Activated CD4-positive, alpha-beta T cell treated with anti-CD3 and anti-CD28 coated beads for 48 hours (primary cell): Measurements from ENCODE around the gene KHDRBS1.
"Not testable (repeated sequence)": the region's sequence is repeated elsewhere in the genome, so short reads cannot be mapped to it uniquely, and the experiment has no call there.

Experiments
- DNase-seq: peaks from one replicate; pipeline ENCODE4 v3.0.0-alpha.2; 2020

The KHDRBS1 gene, protein sequence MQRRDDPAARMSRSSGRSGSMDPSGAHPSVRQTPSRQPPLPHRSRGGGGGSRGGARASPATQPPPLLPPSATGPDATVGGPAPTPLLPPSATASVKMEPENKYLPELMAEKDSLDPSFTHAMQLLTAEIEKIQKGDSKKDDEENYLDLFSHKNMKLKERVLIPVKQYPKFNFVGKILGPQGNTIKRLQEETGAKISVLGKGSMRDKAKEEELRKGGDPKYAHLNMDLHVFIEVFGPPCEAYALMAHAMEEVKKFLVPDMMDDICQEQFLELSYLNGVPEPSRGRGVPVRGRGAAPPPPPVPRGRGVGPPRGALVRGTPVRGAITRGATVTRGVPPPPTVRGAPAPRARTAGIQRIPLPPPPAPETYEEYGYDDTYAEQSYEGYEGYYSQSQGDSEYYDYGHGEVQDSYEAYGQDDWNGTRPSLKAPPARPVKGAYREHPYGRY

GRCh38 chr1:32013386-32014198 lies at the start of gene KHDRBS1:
KHDRBS1 (plus strand) TSS chr1:32013868; CDS start chr1:32013996, 128 bp downstream.
- peak; percentile 99 for DNase-seq

- DNase-seq = no peak
These were observed 42.8 kb upstream of the KHDRBS1 start for GRCh38 chr1:31970873-31971272.

GRCh38 chr1:31976401-31976800 lies 37.3 kb upstream of the KHDRBS1 start:
- DNase-seq = no peak

DNA sequence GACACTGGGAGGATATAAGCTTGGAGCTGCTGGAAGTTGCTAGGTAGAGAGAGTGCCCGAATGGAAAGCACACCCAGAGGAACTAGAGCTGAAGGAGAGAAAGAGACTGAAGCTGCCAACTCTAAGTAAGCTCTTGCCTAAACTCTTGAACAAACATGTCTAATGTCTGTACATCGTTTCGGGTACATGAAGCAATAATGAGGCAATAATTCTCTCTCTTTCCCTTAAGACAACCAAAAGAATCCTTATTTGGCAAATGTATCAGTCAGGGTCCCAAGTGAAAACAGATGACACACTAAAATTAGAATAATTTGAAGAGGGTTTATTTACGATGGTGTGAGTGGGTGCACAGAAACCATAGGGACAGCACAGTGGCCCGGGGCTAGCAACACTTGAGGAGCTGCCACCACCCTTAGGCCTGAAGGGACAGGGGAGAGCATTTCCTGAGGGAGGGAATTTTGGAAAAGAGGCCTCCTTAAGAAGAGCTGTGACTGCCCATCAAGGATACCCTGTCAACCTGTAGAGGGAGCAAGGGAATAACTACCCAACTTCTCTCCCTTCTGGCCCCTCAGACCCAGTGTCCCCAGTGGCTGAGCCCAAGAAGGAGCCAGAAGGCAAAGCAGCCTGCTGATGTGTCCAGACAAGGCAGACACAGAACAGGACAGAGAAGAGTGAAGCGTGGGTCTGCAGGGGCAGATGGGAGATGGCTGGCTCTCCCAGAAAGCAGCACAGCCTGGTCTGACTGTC lies 36.1 kb upstream of the KHDRBS1 start:
- no peak for DNase-seq

DNA sequence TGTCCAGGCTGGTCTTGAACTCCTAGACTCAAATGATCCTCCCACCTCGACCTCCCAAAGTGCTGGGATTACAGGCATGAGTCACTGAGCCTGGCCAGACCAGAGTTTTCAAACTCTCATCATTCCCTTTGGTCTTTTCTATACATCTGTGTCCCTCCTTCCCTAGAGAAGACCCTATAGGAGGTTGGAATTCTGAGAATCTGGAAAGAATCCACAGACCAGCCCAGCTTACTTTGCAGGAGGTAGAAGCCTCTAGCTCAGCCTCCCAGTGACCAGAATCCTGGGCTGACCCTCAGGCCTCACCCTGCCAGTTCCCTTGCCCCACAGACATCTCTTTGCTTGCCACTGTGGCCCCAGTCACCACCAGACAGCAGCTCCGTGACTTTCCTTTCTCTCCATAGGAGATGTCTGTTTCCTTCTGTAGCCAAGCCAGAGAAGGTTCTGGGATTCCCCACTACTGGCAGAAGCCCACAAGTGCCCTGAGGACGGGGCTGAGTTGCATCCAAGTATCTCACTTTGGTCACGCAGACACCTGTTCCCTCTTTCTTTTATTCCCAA lies 34.7 kb upstream of the KHDRBS1 start:
- no peak for DNase-seq

DNA sequence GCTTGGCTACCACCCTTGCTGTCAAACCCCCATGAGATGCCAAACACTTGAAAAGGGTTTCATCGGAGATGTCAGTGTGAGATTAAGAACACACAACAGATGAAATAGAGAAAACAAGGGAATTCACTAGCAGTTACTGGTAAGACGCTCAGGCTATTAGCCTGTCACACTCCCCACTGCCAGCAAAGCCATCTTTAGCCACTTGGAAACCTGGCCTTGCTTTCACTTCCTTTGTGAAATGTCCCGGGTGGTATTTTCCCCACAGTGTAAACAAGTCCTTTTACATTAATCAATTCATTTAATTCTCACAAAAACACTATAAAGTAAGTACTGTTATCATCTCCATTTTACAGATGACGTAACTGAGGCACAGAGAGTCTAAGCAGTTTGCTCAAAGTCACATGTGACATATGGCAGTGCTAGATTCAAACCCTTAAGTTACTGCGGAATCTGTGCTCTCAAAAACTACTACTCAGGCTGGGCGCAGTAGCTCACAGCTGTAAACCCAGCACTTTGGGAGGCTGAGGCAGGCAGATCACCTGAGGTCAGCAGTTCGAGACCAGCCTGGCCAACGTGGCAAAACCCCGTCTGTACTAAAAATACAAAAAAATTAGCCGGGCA lies 32.7 kb upstream of the KHDRBS1 start:
- no peak for DNase-seq

GRCh38 chr1:31981456-31981839 lies 32.2 kb upstream of the KHDRBS1 start:
- DNase-seq = no peak

DNA sequence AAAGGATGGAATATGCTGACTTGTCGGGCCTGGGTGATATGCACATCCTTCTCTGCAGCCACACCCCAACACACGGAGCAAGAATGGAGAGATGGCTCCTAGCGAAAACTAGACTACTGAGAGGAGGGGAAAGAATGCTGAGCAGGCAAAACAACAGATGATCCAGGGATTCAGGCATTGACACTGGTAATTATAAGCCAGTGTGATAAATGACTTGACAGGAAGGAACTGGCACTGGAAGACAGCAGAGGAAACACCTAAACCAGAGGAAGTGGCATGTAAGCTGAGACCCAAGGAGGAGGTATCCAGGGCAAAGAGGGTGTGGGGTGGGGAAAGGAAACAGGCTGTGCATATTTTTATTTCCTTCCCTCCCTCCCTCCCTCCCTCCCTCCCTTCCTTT lies 31.7 kb upstream of the KHDRBS1 start:
- DNase-seq = no peak

- peak; percentile 48 for DNase-seq
These were observed 29.0 kb upstream of the KHDRBS1 start for GRCh38 chr1:31984419-31985347.

DNA sequence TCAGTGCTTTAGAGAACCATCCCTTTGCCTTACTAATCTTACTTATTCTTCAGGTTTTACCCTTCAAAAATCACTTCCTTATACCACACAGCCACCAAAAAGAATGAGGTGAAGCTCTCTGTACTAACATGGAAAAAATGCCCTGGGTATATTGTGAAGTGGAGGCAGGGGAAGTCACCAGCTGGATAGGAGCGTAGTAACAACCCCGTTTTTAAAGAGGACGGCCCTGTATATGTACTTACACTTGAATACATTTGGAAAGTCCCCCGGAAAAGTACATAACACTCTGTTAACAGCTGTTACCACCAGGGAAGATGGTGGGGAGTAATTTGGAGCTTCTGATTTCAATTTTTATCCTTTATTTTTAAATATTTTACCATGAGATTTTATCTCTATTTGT lies 28.2 kb upstream of the KHDRBS1 start:
- DNase-seq = no peak

DNA sequence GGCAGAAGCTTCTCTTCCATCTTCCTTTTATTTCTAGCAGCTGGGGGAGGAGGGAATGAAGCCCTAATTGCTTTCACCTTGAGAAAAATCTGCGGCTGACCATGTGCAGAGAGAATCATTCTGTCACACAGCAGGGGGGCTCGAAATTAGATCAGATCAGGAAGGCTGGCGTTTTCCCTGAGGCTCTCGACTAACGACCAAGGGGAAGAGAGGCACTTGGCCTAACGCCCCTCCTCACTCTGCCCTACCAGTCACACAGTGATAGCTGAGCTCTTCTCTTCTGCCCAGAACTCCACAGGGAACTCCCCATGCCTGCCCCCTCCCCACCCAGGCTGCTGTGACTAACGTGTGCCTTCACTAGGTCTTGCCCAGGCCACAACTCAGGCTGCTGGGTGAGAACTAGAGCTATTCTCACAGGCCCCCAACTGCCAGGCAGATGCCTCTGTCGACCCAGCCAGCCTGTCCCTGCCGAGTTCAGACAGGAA lies 26.5 kb upstream of the KHDRBS1 start:
- DNase-seq = no peak

DNA sequence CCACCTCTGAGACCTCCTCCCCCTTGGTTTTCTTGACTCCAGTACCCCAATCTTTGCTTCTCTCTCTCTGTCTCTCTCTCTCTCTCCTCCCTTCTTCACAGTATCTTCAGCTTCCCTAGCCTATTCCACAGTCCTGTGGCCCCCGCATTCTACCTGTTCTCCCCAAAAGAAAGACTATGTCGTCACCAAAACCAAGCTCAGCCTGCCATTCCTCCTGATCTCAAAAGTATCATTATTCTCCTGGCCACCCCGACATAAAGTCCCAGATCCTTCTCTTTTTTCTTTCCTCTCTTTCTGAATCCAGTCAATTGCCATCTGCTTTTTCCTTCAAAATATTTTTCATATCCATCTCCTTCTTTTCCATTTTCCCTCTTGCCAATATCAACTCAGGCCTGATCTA lies 23.7 kb upstream of the KHDRBS1 start:
- no peak for DNase-seq

- no peak for DNase-seq
These were observed 22.5 kb upstream of the KHDRBS1 start for GRCh38 chr1:31991182-31991581.

DNA sequence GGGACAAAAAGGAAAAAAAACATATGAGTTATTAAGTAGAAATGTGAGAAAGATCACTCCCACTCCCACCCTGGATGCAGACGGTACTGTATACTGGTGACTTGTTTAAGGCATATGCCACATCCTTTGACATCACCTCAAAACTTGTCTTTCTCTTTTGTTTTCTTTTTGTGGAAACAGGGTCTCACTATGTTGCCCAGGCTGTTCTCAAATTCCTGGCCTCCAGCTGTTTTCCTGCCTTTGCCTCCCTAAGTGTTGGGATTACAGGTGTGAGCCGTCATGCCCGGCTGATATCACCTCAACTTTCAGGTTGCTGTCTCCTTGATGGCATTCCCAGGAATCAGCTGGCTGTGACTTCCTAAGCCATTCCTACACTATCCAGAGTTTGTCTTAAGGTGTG lies 18.4 kb upstream of the KHDRBS1 start:
- DNase-seq = no peak

- not testable (repeated sequence) for DNase-seq
These were observed 17.5 kb upstream of the KHDRBS1 start for GRCh38 chr1:31996121-31996520.

- no peak for DNase-seq
These were observed 11.8 kb upstream of the KHDRBS1 start for GRCh38 chr1:32001863-32002262.

DNA sequence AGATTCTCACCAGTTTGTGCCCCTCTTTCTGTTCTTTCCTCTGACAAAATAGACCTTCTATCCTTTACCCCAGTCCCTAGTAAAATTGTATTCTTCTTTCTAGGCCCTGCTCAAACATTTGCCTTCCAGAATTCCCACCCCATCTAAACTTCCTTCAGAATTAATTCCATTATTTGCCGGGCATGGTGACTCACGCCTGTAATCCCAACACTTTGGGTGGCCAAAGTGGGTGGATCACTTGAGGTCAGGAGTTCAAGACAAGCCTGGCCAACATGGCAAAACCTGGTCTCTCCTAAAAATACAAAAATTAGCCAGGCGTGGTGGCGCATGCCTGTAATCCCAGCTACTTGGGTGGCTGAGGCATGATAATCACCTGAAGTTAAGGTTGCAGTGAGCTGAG lies 11.4 kb upstream of the KHDRBS1 start:
- not testable (repeated sequence) for DNase-seq

DNA sequence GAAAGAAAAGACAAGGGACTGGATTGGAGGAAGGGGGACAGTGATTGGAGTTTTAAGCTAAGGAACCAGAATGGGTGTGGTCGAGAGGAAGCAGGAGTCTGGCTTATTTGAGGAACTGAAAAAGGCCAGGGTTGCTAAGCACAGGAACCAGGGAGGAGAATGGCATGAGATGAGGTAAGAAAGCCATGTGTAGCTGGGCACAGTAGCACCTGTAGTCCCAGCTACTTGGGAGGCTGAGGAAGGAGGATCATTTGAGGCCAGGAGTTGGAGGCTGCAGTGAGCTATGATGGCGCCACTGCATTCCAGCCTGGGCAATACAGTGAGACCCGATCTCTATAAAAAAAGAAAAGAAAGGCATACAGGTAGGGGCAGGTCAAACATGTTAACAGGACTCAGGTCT lies 8.1 kb upstream of the KHDRBS1 start:
- DNase-seq = no peak

- DNase-seq = no peak
These were observed 6.1 kb upstream of the KHDRBS1 start for GRCh38 chr1:32007591-32007940.

DNA sequence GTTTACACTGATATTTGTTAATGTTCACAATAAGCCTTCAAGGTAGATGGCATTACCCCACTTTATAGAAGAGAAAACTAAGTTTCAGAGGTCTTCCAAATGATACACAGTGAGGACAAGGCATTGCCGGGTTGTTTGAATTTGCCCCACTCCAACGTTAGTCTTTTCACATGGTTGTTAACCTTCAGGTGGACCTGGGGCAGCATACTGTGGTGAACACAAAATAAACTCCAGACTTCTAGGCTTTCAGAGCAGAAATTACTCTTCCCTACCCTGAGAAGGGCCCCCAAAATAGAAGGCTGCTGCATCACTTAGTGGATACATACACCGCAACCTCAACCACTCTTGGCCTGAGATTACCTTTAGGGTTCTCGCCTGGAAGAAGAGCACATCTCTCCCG lies 3.4 kb upstream of the KHDRBS1 start:
- no peak for DNase-seq

DNA sequence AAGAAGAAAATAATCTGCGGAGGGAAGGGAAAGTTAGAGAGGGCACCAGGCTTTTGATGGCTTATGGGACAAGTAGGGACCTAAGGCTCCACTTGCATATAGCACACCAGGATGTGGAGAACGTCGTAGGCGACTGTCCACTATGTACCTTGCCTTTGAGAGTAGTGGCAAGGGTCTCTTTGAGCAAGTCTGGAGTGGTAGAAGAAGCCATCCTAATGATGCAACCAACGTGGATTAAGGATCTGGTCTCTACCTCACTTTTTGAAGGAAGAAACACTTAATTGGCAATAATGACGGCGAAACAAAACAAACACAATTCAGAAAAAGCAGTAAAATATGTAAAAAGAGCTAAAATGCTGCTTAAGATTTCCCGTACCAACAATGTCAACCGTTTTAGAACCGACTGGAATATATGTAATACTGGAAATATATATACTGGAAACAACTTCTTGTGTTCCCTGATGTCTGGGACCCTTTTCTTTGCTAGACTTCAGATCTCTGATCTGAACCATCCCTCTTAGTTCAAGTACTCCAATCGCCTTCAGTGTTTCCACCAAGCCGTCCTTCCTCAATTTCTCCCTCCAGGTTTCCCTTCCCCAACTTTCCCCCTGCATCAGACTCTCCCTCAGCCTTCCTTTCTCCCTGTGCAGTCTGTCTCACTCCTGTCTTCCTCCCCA lies 821 bp upstream of the KHDRBS1 start:
- DNase-seq = no peak
